GM13976 (cell line): ENCODE data around the gene AGBL4.

ENCODE experiments used
- DNase-seq: peaks from one replicate; pipeline ENCODE4 v3.0.0; 2012; ENCODE audit warnings: low spot score
- CTCF ChIP-seq: IDR thresholded peaks from 2 replicates; pipeline ENCODE4 v1.5.1; 2012; ENCODE audit warnings: borderline replicate concordance, mild to moderate bottlenecking; ENCODE audit not compliant: insufficient read depth; ENCODE audit errors: extremely low read depth, missing control alignments, control extremely low read depth
- in situ Hi-C: fragments of 300-500 bp; cut with MboI; formaldehyde crosslinking; loops from one replicate; pipeline ENCODE4 v1.12.0; 2022; ENCODE audit warnings: low sequenced_read_pairs, mixed read lengths, inconsistent platforms; ENCODE audit not compliant: unreplicated experiment

The AGBL4 gene

GRCh38 chr1:48649880-48650279, 1373.9 kb downstream of the AGBL4 start:
- DNase-seq = no peak
- TF ChIP-seq CTCF = no peak
- in situ Hi-C loops = no loop called here

GRCh38 chr1:48645883-48646282, 1377.9 kb downstream of the AGBL4 start:
- DNase-seq = no peak
- in situ Hi-C loops = no loop called here
- TF ChIP-seq CTCF = no peak

- no peak for TF ChIP-seq CTCF
- no peak for DNase-seq
- in situ Hi-C loops = no loop called here
Observed at GRCh38 chr1:48644905-48645605, 1378.7 kb downstream of the AGBL4 start.

- DNase-seq = no peak
- in situ Hi-C loops = no loop called here
- no peak for TF ChIP-seq CTCF
Observed at GRCh38 chr1:48644190-48644900, 1379.4 kb downstream of the AGBL4 start.

GRCh38 chr1:48643193-48643592, 1380.6 kb downstream of the AGBL4 start:
- DNase-seq = no peak
- TF ChIP-seq CTCF = no peak
- in situ Hi-C loops = no loop called here

GRCh38 chr1:48640836-48641492, 1382.8 kb downstream of the AGBL4 start:
- in situ Hi-C loops = no loop called here
- DNase-seq = no peak
- no peak for TF ChIP-seq CTCF
